CD14-positive monocyte (primary cell): ENCODE data around the gene LMNTD2. TPM values are rescaled to one million over a fixed set of nuclear protein-coding genes. Genes with fewer than 3 reads are reported as not detected.
A peak's percentile ranks its signal among the peaks of the same experiment; 100 is the strongest.

Source experiments
- DNase-seq, 3 donors: peaks; one replicate each; pipeline ENCODE4 v3.0.0-alpha.2; 2011 to 2022
- H2AFZ ChIP-seq: 2 replicates; pipeline ENCODE4 v1.6.0; 2012; ENCODE audit warnings: mild to moderate bottlenecking, low read depth, low read length, inconsistent platforms; ENCODE audit not compliant: insufficient read depth, poor library complexity, severe bottlenecking
- H3K27ac ChIP-seq, 2 donors: 1 replicate in 1 of 2; 2 replicates in 1 of 2; pipeline ENCODE4 v1.5.1; 2012 to 2013; ENCODE audit warnings: low read length in 2 of 2, control low read depth in 1 of 2, inconsistent platforms in 1 of 2, low read depth in 1 of 2, mild to moderate bottlenecking in 1 of 2
- H3K27me3 ChIP-seq, 2 donors: one replicate each; pipeline versions ENCODE4 v1.6.0 to v1.6.1; 2011 to 2013; ENCODE audit warnings: low read length in 2 of 2; ENCODE audit not compliant: control insufficient read depth in 2 of 2, insufficient read depth in 2 of 2
- H3K36me3 ChIP-seq, 2 donors: replicated peaks in 1 of 2; 1 replicate in 1 of 2; 2 replicates in 1 of 2; pipeline versions ENCODE4 v1.5.1 to v1.6.1; 2012 to 2013; ENCODE audit warnings: low read length in 2 of 2, control low read depth in 1 of 2, inconsistent platforms in 1 of 2, mild to moderate bottlenecking in 1 of 2; ENCODE audit not compliant: insufficient read depth in 2 of 2, control insufficient read depth in 1 of 2
- H3K4me1 ChIP-seq, 2 donors: 1 replicate in 1 of 2; 2 replicates in 1 of 2; pipeline versions ENCODE4 v1.5.1 to v1.6.1; 2012 to 2013; ENCODE audit warnings: low read length in 2 of 2, control low read depth in 1 of 2, inconsistent platforms in 1 of 2, mild to moderate bottlenecking in 1 of 2, moderate library complexity in 1 of 2; ENCODE audit not compliant: insufficient read depth in 2 of 2, control insufficient read depth in 1 of 2
- H3K4me2 ChIP-seq: replicated peaks from 2 replicates; pipeline ENCODE3; 2012; ENCODE audit warnings: low read length, moderate library complexity, mild to moderate bottlenecking; ENCODE audit not compliant: poor library complexity, severe bottlenecking; ENCODE audit errors: extremely low read depth
- H3K4me3 ChIP-seq, 3 experiments: fragments of 200-600 bp in 1 of 3; sonication (generic) in 1 of 3; replicated peaks in 1 of 3; 1 replicate in 2 of 3; 2 replicates in 1 of 3; pipeline ENCODE4 v1.5.1; 2011 to 2013; ENCODE audit warnings: low read length in 3 of 3, mild to moderate bottlenecking in 3 of 3, control low read depth in 2 of 3, low read depth in 2 of 3, inconsistent platforms in 1 of 3, moderate library complexity in 1 of 3
- H3K79me2 ChIP-seq: 2 replicates; pipeline ENCODE4 v1.6.0; 2012; ENCODE audit warnings: mild to moderate bottlenecking, control low read depth, inconsistent platforms, low read length, moderate library complexity; ENCODE audit not compliant: insufficient read depth
- H3K9ac ChIP-seq: 2 replicates; pipeline ENCODE4 v1.6.0; 2017; ENCODE audit warnings: low read length, mild to moderate bottlenecking; ENCODE audit not compliant: insufficient read depth, poor library complexity, severe bottlenecking
- H3K9me3 ChIP-seq, 2 donors: replicated peaks in 1 of 2; 1 replicate in 1 of 2; 2 replicates in 1 of 2; pipeline versions ENCODE4 v1.5.1 to v1.6.1; 2012 to 2013; ENCODE audit warnings: low read length in 2 of 2, control low read depth in 1 of 2; ENCODE audit not compliant: control insufficient read depth in 1 of 2, insufficient read depth in 1 of 2
- H4K20me1 ChIP-seq: 2 replicates; pipeline ENCODE4 v1.6.0; 2012; ENCODE audit warnings: mild to moderate bottlenecking, low read length, control low read depth, moderate library complexity; ENCODE audit not compliant: insufficient read depth
- H3K27ac Mint-ChIP-seq, 7 donors: one replicate each; pipeline ENCODE4 v1.8.0; 2020; ENCODE audit warnings: mild to moderate bottlenecking in 7 of 7, mixed read lengths in 7 of 7, moderate library complexity in 6 of 7, inconsistent platforms in 2 of 7
- H3K27me3 Mint-ChIP-seq, 3 donors: one replicate each; pipeline ENCODE4 v1.8.0; 2021 to 2022; ENCODE audit warnings: low read depth in 3 of 3, mild to moderate bottlenecking in 3 of 3, mixed read lengths in 3 of 3, moderate library complexity in 3 of 3, inconsistent platforms in 1 of 3
- H3K36me3 Mint-ChIP-seq, 2 donors: one replicate each; pipeline ENCODE4 v1.8.0; 2020; ENCODE audit warnings: mixed read lengths in 2 of 2, inconsistent platforms in 1 of 2, mild to moderate bottlenecking in 1 of 2
- H3K4me1 Mint-ChIP-seq: one replicate; pipeline ENCODE4 v1.8.0; 2020; ENCODE audit warnings: mild to moderate bottlenecking, mixed read lengths
- H3K4me3 Mint-ChIP-seq, 2 donors: one replicate each; pipeline ENCODE4 v1.8.0; 2020; ENCODE audit warnings: mild to moderate bottlenecking in 2 of 2, mixed read lengths in 2 of 2, moderate library complexity in 1 of 2
- H3K9me3 Mint-ChIP-seq, 7 donors: one replicate each; pipeline ENCODE4 v1.8.0; 2020 to 2022; ENCODE audit warnings: mixed read lengths in 7 of 7, mild to moderate bottlenecking in 6 of 7, moderate library complexity in 6 of 7, inconsistent platforms in 2 of 7
- WGBS: methylation state at CpG from one replicate; pipeline ENCODE4 v1.1.5; 2013; ENCODE audit warnings: missing lambda C conversion rate; ENCODE audit not compliant: insufficient coverage; 5-methylcytosine and 5-hydroxymethylcytosine counted together
- intact Hi-C, 2 donors: fragments of 100-400 bp; cut with micrococcal nuclease; formaldehyde crosslinking; loops; one replicate each; pipeline versions ENCODE4 v1.15.0 to v1.15.1; 2023
- polyA plus RNA-seq, 3 donors: library from polyadenylated mRNA; depleted of rRNA in 1 of 3; unstranded in 2 of 3; stranded (reverse) in 1 of 3; fragments of 300-500 nt in 2 of 3; fragments of >200 nt in 1 of 3; fragmentation: Illumina TruSeq in 2 of 3; gene quantifications; 1 replicate in 2 of 3; 2 replicates in 1 of 3; pipeline ENCODE4 v1.2.3, GENCODE V29; 2012 to 2021
- TF ChIP-seq, protein P1 (sequence below): fragments of 200-600 bp; IDR thresholded peaks from one replicate; pipeline ENCODE4 v1.8.0; 2022; ENCODE audit warnings: antibody characterized with exemption, mild to moderate bottlenecking

LMNTD2 gene
- polyA plus RNA-seq, 3 donors = 0.67 to 10.6 (median 1.2) TPM

- Histone ChIP-seq H3K9ac (peak overlapping the region; percentile 43), H3K9me3 (no peaks in the 10 kb centered on the region), H3K27me3 (peaks cover 0 to 27% of the 10 kb centered on the region in 2 donors), H3K4me1 (peaks cover 33 to 37% of the 10 kb centered on the region in 2 donors), H3K4me2 (peak overlapping the region; percentile 87), H3K4me3 (peak overlapping the region in 2 of 3 experiments; percentile 38 to 76), H4K20me1 (peaks cover 20% of the 10 kb centered on the region), H3K79me2 (peaks cover 12% of the 10 kb centered on the region), H2AFZ (peak overlapping the region; percentile 79), H3K27ac (no peak overlapping the region), H3K36me3 (peaks cover 3 to 8% of the 10 kb centered on the region in 2 donors)
- 35% methylated on average over 17 of the region's 19 CpGs for WGBS
- no peak for DNase-seq
- TF ChIP-seq, protein P1, sequence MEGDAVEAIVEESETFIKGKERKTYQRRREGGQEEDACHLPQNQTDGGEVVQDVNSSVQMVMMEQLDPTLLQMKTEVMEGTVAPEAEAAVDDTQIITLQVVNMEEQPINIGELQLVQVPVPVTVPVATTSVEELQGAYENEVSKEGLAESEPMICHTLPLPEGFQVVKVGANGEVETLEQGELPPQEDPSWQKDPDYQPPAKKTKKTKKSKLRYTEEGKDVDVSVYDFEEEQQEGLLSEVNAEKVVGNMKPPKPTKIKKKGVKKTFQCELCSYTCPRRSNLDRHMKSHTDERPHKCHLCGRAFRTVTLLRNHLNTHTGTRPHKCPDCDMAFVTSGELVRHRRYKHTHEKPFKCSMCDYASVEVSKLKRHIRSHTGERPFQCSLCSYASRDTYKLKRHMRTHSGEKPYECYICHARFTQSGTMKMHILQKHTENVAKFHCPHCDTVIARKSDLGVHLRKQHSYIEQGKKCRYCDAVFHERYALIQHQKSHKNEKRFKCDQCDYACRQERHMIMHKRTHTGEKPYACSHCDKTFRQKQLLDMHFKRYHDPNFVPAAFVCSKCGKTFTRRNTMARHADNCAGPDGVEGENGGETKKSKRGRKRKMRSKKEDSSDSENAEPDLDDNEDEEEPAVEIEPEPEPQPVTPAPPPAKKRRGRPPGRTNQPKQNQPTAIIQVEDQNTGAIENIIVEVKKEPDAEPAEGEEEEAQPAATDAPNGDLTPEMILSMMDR = no peak
- H3K36me3 Mint-ChIP-seq = peaks cover under 1 to 4% of the 10 kb centered on the region in 2 donors
- peak overlapping the region in 1 of 7 donors; percentile 74 for H3K27ac Mint-ChIP-seq
- H3K4me1 Mint-ChIP-seq = peaks cover 11% of the 10 kb centered on the region
- peaks cover 0 to 4% (median 0%) of the 10 kb centered on the region in 7 donors for H3K9me3 Mint-ChIP-seq
- intact Hi-C loops = no loop called here
- peaks cover 15 to 39% (median 22%) of the 10 kb centered on the region in 3 donors for H3K27me3 Mint-ChIP-seq
- peak overlapping the region; percentile 77 to 90 for H3K4me3 Mint-ChIP-seq
Measured at GRCh38 chr11:537622-538430, 22.7 kb downstream of the LMNTD2 start.

DNA sequence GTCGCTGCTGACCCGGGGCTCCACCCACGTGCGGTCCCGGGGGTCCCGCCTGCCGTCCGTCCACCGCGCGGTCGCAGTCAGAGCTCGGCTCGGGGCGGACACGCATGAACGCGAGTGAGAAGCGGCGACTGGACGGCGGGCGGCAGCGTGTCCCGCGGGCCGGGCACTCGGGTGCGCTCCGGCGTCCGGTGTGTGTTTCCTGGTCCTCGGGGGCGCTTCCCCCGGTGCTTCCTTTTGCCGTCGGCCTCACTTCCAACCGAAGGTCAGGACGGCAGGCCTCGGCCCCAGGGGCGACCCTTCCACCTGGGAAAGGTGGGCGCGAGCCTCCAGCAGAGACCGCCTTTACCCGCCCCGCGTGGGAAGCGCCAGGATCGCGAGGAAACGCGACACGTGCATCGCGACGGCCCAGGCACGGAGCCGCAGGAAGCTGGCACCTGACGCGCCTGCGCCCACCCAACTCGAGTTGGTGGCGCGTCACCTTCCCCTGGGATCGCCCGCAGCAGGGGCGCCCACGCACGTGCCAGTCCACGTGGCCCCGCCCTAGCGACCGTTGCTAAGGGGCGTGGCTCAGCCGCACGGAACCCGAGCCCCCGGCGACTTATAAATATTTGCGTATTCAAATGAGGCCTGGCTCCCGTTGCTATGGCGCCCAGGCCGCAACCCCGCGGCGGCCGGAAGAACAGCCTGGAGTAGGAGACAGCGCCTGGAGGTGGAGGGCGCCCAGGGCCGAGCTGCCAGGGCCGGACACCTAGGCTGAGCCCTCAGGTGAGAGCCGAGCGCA is 23.5 kb downstream of the LMNTD2 start, which contains the start of gene LRRC56:
LRRC56 (plus strand) TSS at position 687 of the 781 bp plus-strand sequence. CDS start 3,158 bp downstream, outside the sequence.
- H3K79me2 ChIP-seq = peaks cover 12% of the 10 kb centered on the region
- H3K27ac Mint-ChIP-seq = peak within 1 kb of the TSS in 4 of 7 donors; percentile 43 to 86 (median 60)
- H3K4me3 Mint-ChIP-seq = peak within 1 kb of the TSS; percentile 77 to 90
- peak within 1 kb of the TSS; percentile 43 for H3K9ac ChIP-seq
- H3K4me3 ChIP-seq = peak within 1 kb of the TSS; percentile 10 to 76 (median 38)
- DNase-seq = peak; percentile 77 to 86 (median 79)
- peaks cover 0 to 4% (median 0%) of the 10 kb centered on the region in 7 donors for H3K9me3 Mint-ChIP-seq
- peaks cover 0 to 27% of the 10 kb centered on the region in 2 donors for H3K27me3 ChIP-seq
- no peak within 1 kb of the TSS for H3K27ac ChIP-seq
- WGBS = under 1% methylated on average over 92 of the region's 93 CpGs
- TF ChIP-seq, protein P1 = no peak
- H4K20me1 ChIP-seq = peaks cover 26% of the 10 kb centered on the region
- peaks cover 33 to 37% of the 10 kb centered on the region in 2 donors for H3K4me1 ChIP-seq
- H3K4me2 ChIP-seq = peak within 1 kb of the TSS; percentile 87
- H3K36me3 ChIP-seq = peaks cover 11 to 16% of the 10 kb centered on the region in 2 donors
- peak within 1 kb of the TSS; percentile 79 for H2AFZ ChIP-seq
- H3K36me3 Mint-ChIP-seq = peaks cover 8 to 11% of the 10 kb centered on the region in 2 donors
- peaks cover 11% of the 10 kb centered on the region for H3K4me1 Mint-ChIP-seq
- peaks cover 15 to 39% (median 20%) of the 10 kb centered on the region in 3 donors for H3K27me3 Mint-ChIP-seq
- intact Hi-C loops = no loop called here
- no peaks in the 10 kb centered on the region for H3K9me3 ChIP-seq
